Measurements from ENCODE around the gene FAM210B. TPM values are rescaled to one million over a fixed set of nuclear protein-coding genes. Genes with fewer than 3 reads are reported as not detected.

Gene FAM210B
- total and polyA plus RNA-seq, 2 of the 13 experiments (the other 11 are each of a cell fraction or from before 2014, with no cell fraction given), result 75.9 to 107 TPM

DNA sequence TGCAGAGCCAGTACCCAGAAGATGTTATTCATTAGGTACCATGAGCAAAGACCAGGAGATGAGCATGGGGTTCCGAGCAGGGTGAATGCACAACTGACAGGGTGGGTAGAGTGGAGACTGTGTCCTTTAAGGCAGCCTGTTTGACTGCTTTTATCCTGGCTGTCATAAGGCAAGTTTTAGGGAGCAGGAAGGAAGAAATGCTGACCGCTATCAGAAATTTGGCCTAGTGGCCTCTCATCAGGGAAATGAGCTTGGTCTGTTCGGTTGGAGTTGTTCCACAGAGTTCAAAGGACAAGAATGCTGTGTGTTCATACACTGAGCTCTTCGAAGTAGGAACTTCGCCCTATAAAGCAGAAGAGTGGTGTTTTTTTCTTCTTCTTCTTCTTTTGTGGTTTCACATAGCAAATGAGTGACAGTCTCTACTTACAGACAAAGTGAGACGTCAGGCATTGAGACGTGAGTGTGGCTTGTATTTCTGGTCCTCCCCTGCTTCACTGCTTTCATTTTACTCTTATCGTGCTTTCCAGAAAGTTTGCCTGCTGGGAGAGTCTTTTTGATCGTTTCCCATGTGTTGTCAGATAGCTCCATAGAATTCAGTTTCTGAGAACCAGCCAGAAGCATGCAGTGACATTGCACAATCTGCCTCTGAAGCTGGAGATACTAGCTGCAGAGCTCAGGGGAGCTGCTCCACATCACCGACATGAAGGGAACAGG lies 53.1 kb downstream of the FAM210B start, which contains the start of gene CASS4 (continued):
- TF ChIP-seq ZC3H13 (CRISPR knock-in tag; IDR thresholded peaks at IDR 0.05), result peak; percentile 58; the same call in 1 of the 2 replicates
- TF ChIP-seq HOXA3 (CRISPR knock-in tag; IDR thresholded peaks at IDR 0.05), result 0 out of 2 replicates have a peak, but pooled peaks have one; percentile 8
- TF ChIP-seq, protein P1, sequence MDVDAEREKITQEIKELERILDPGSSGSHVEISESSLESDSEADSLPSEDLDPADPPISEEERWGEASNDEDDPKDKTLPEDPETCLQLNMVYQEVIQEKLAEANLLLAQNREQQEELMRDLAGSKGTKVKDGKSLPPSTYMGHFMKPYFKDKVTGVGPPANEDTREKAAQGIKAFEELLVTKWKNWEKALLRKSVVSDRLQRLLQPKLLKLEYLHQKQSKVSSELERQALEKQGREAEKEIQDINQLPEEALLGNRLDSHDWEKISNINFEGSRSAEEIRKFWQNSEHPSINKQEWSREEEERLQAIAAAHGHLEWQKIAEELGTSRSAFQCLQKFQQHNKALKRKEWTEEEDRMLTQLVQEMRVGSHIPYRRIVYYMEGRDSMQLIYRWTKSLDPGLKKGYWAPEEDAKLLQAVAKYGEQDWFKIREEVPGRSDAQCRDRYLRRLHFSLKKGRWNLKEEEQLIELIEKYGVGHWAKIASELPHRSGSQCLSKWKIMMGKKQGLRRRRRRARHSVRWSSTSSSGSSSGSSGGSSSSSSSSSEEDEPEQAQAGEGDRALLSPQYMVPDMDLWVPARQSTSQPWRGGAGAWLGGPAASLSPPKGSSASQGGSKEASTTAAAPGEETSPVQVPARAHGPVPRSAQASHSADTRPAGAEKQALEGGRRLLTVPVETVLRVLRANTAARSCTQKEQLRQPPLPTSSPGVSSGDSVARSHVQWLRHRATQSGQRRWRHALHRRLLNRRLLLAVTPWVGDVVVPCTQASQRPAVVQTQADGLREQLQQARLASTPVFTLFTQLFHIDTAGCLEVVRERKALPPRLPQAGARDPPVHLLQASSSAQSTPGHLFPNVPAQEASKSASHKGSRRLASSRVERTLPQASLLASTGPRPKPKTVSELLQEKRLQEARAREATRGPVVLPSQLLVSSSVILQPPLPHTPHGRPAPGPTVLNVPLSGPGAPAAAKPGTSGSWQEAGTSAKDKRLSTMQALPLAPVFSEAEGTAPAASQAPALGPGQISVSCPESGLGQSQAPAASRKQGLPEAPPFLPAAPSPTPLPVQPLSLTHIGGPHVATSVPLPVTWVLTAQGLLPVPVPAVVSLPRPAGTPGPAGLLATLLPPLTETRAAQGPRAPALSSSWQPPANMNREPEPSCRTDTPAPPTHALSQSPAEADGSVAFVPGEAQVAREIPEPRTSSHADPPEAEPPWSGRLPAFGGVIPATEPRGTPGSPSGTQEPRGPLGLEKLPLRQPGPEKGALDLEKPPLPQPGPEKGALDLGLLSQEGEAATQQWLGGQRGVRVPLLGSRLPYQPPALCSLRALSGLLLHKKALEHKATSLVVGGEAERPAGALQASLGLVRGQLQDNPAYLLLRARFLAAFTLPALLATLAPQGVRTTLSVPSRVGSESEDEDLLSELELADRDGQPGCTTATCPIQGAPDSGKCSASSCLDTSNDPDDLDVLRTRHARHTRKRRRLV (CRISPR knock-in tag; IDR thresholded peaks at IDR 0.05), result no peak
- TF ChIP-seq, protein P2, sequence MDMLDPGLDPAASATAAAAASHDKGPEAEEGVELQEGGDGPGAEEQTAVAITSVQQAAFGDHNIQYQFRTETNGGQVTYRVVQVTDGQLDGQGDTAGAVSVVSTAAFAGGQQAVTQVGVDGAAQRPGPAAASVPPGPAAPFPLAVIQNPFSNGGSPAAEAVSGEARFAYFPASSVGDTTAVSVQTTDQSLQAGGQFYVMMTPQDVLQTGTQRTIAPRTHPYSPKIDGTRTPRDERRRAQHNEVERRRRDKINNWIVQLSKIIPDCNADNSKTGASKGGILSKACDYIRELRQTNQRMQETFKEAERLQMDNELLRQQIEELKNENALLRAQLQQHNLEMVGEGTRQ (IDR thresholded peaks at IDR 0.05; ENCODE audit: low read depth, low read length), result no peak
- TF ChIP-seq, protein P2 (CRISPR knock-in tag; IDR thresholded peaks at IDR 0.05; ENCODE audit: borderline replicate concordance), result no peak
- peak; percentile 30 for TF ChIP-seq KDM2A (CRISPR knock-in tag; IDR thresholded peaks at IDR 0.05; ENCODE audit: borderline replicate concordance, low read depth)
- TF ChIP-seq, protein P3, sequence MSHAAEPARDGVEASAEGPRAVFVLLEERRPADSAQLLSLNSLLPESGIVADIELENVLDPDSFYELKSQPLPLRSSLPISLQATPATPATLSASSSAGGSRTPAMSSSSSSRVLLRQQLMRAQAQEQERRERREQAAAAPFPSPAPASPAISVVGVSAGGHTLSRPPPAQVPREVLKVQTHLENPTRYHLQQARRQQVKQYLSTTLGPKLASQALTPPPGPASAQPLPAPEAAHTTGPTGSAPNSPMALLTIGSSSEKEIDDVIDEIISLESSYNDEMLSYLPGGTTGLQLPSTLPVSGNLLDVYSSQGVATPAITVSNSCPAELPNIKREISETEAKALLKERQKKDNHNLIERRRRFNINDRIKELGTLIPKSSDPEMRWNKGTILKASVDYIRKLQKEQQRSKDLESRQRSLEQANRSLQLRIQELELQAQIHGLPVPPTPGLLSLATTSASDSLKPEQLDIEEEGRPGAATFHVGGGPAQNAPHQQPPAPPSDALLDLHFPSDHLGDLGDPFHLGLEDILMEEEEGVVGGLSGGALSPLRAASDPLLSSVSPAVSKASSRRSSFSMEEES (CRISPR knock-in tag; IDR thresholded peaks at IDR 0.05), result no peak
- no peak for TF ChIP-seq ZNF441 (CRISPR knock-in tag; IDR thresholded peaks at IDR 0.05; ENCODE audit: borderline replicate concordance)
- no peak for TF ChIP-seq ZKSCAN1 (IDR thresholded peaks at IDR 0.05; ENCODE audit: low read length)
- TF ChIP-seq FIP1L1 (IDR thresholded peaks at IDR 0.05; ENCODE audit: borderline replicate concordance, insufficient read depth, low read depth, low read length), result no peak
- TF ChIP-seq EP300 (IDR thresholded peaks at IDR 0.05; ENCODE audit: low read depth in 2 of 2, low read length in 2 of 2), result peak in 1 of 2 experiments; percentile 75; a peak in 3 of 4 replicates
- TF ChIP-seq EP300 (CRISPR knock-in tag; IDR thresholded peaks at IDR 0.05; ENCODE audit: borderline replicate concordance), result no peak
- no peak for TF ChIP-seq ZKSCAN5 (CRISPR knock-in tag; IDR thresholded peaks at IDR 0.05)
- TF ChIP-seq ZFYVE20 (CRISPR knock-in tag; IDR thresholded peaks at IDR 0.05; ENCODE audit: borderline replicate concordance, low read depth), result no peak
- TF ChIP-seq RFXAP (CRISPR knock-in tag; IDR thresholded peaks at IDR 0.05; ENCODE audit: borderline replicate concordance), result no peak
- no peak for TF ChIP-seq ZNF713 (CRISPR knock-in tag; IDR thresholded peaks at IDR 0.05)
- TF ChIP-seq ZNF703 (CRISPR knock-in tag; IDR thresholded peaks at IDR 0.05; ENCODE audit: borderline replicate concordance), result no peak
- TF ChIP-seq, protein P4, sequence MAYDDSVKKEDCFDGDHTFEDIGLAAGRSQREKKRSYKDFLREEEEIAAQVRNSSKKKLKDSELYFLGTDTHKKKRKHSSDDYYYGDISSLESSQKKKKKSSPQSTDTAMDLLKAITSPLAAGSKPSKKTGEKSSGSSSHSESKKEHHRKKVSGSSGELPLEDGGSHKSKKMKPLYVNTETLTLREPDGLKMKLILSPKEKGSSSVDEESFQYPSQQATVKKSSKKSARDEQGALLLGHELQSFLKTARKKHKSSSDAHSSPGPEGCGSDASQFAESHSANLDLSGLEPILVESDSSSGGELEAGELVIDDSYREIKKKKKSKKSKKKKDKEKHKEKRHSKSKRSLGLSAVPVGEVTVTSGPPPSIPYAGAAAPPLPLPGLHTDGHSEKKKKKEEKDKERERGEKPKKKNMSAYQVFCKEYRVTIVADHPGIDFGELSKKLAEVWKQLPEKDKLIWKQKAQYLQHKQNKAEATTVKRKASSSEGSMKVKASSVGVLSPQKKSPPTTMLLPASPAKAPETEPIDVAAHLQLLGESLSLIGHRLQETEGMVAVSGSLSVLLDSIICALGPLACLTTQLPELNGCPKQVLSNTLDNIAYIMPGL (CRISPR knock-in tag; IDR thresholded peaks at IDR 0.05; ENCODE audit: borderline replicate concordance in 1 of 2, low read depth in 1 of 2), result no peak
